GM18907 (cell line): ENCODE measurements around the gene GPR42.
"Not testable (repeated sequence)": the region's sequence is repeated elsewhere in the genome, so short reads cannot be mapped to it uniquely, and the experiment has no call there.

Experiments used
- ATAC-seq: cut with Tn5 transposase; IDR thresholded peaks from one replicate; pipeline ENCODE4 v1.9.1; 2021; ENCODE audit warnings: mild to moderate bottlenecking, moderate library complexity; ENCODE audit not compliant: unreplicated experiment

The GPR42 gene

GRCh38 chr19:35392742-35393715 is 22.2 kb downstream of the GPR42 start:
- ATAC-seq: no peak

GRCh38 chr19:35395382-35396199 is 24.7 kb downstream of the GPR42 start:
- no peak for ATAC-seq

- ATAC-seq: no peak
Observed at GRCh38 chr19:35396240-35396885, 25.5 kb downstream of the GPR42 start.

- ATAC-seq: no peak
Observed at GRCh38 chr19:35397064-35397463, 26.2 kb downstream of the GPR42 start.

- no peak for ATAC-seq
Observed at GRCh38 chr19:35398570-35398969, 27.7 kb downstream of the GPR42 start.

- no peak for ATAC-seq
Observed at GRCh38 chr19:35399231-35399630, 28.4 kb downstream of the GPR42 start.

GRCh38 chr19:35399948-35400772 is 29.3 kb downstream of the GPR42 start:
- no peak for ATAC-seq

- ATAC-seq: no peak
Observed at GRCh38 chr19:35400773-35401100, 29.9 kb downstream of the GPR42 start.

- ATAC-seq: not testable (repeated sequence)
Observed at GRCh38 chr19:35401416-35401815, 30.5 kb downstream of the GPR42 start.

GRCh38 chr19:35403116-35403760 is 32.4 kb downstream of the GPR42 start:
- ATAC-seq: no peak

GRCh38 chr19:35404879-35405622 is 34.2 kb downstream of the GPR42 start:
- no peak for ATAC-seq

GRCh38 chr19:35407619-35408018 is 36.8 kb downstream of the GPR42 start:
- ATAC-seq: no peak

GRCh38 chr19:35408284-35409171 is 37.7 kb downstream of the GPR42 start:
- peak; percentile 69 for ATAC-seq

GRCh38 chr19:35409191-35409590 is 38.3 kb downstream of the GPR42 start:
- no peak for ATAC-seq

- ATAC-seq: no peak
Observed at GRCh38 chr19:35410487-35410886, 39.6 kb downstream of the GPR42 start.

GRCh38 chr19:35414442-35414841 is 43.6 kb downstream of the GPR42 start:
- ATAC-seq: no peak

- ATAC-seq: no peak
Observed at GRCh38 chr19:35416331-35416730, 45.5 kb downstream of the GPR42 start.

GRCh38 chr19:35417278-35417677 is 46.4 kb downstream of the GPR42 start:
- no peak for ATAC-seq
